Body of pancreas (tissue), 4 donors: ENCODE measurements around the gene PADI6. TPM values are rescaled to one million over a fixed set of nuclear protein-coding genes. Genes with fewer than 3 reads are reported as not detected.

ENCODE experiments used
- ATAC-seq: fragments of 150-250 bp; one replicate; pipeline ENCODE4 v1.9.1; 2016
- DNase-seq, 4 donors: peaks; one replicate each; pipeline ENCODE4 v3.0.0-alpha.2; 2019
- H3K27ac ChIP-seq, 4 donors: fragments of 200-600 bp; sonication (generic); 1 replicate in 3 of 4; 2 replicates in 1 of 4; pipeline versions ENCODE4 v1.5.1 to v1.6.1; 2016 to 2019; ENCODE audit warnings: mild to moderate bottlenecking in 1 of 4, mixed read lengths in 1 of 4, moderate library complexity in 1 of 4
- H3K27me3 ChIP-seq, 2 donors: fragments of 200-600 bp; sonication (generic); one replicate each; pipeline ENCODE4 v1.6.0; 2016; ENCODE audit warnings: mild to moderate bottlenecking in 1 of 2
- H3K36me3 ChIP-seq, 2 donors: fragments of 200-600 bp; sonication (generic); replicated peaks in 1 of 2; 2 replicates each; pipeline ENCODE4 v1.5.1; 2016; ENCODE audit warnings: low read depth in 2 of 2; ENCODE audit not compliant: insufficient read depth in 1 of 2
- H3K4me1 ChIP-seq: fragments of 200-600 bp; sonication (generic); one replicate; pipeline ENCODE4 v1.6.0; 2016
- H3K4me3 ChIP-seq, 2 donors: fragments of 200-600 bp; sonication (generic); 1 replicate in 1 of 2; 2 replicates in 1 of 2; pipeline ENCODE4 v1.5.1; 2016 to 2019
- H3K9me3 ChIP-seq, 3 donors: fragments of 200-600 bp; sonication (generic); 1 replicate in 2 of 3; 2 replicates in 1 of 3; pipeline ENCODE4 v1.5.1; 2016
- CTCF ChIP-seq, 7 experiments: fragments of 450-650 bp in 4 of 7; fragments of 200-600 bp in 3 of 7; sonication (generic) in 3 of 7; IDR thresholded peaks; one replicate each; pipeline ENCODE4 v1.5.1; 2016 to 2019; ENCODE audit warnings: antibody characterized with exemption in 7 of 7
- POLR2A ChIP-seq, 3 donors: fragments of 450-650 bp; IDR thresholded peaks; one replicate each; pipeline ENCODE4 v1.6.1; 2016; ENCODE audit warnings: antibody characterized with exemption in 3 of 3, mild to moderate bottlenecking in 2 of 3
- WGBS, 2 donors: methylation state at CpG; one replicate each; pipeline ENCODE4 v1.1.5; 2017; 5-methylcytosine and 5-hydroxymethylcytosine counted together
- intact Hi-C: fragments of 100-400 bp; cut with DNase I; formaldehyde crosslinking; loops from one replicate; pipeline ENCODE4 v1.15.1; 2023
- total RNA-seq, 2 donors: library from RNA; depleted of rRNA; stranded (reverse); fragments of >200 nt; gene quantifications; one replicate each; pipeline ENCODE4 v1.1.0, GENCODE V29; 2016

PADI6 gene
- total RNA-seq, 2 donors from 2014 or later: not detected

- no peak for DNase-seq
- ATAC-seq: no peak
- intact Hi-C loops: no loop called here
- H3K36me3 ChIP-seq: no peaks in the 10 kb centered on the region
- no peak for TF ChIP-seq CTCF (IDR thresholded peaks at IDR 0.05)
- TF ChIP-seq POLR2A (IDR thresholded peaks at IDR 0.05): no peak
- H3K27ac ChIP-seq: no peak overlapping the region
- no peaks in the 10 kb centered on the region for H3K9me3 ChIP-seq
- WGBS, 2 donors: 80 to 83% methylated on average over 11 of the region's 11 CpGs
- no peaks in the 10 kb centered on the region for H3K4me1 ChIP-seq
- H3K4me3 ChIP-seq: no peak overlapping the region
- no peaks in the 10 kb centered on the region for H3K27me3 ChIP-seq
These were observed 28.8 kb downstream of the PADI6 start for GRCh38 chr1:17400725-17401341.

- H3K36me3 ChIP-seq: no peaks in the 10 kb centered on the region
- intact Hi-C loops: no loop called here
- H3K4me3 ChIP-seq: no peak overlapping the region
- DNase-seq: no peak
- no peak for ATAC-seq
- no peak for TF ChIP-seq CTCF (IDR thresholded peaks at IDR 0.05)
- no peak for TF ChIP-seq POLR2A (IDR thresholded peaks at IDR 0.05)
- no peaks in the 10 kb centered on the region for H3K9me3 ChIP-seq
- H3K4me1 ChIP-seq: no peaks in the 10 kb centered on the region
- no peaks in the 10 kb centered on the region for H3K27me3 ChIP-seq
- WGBS, 2 donors: 61 to 62% methylated on average over 4 of the region's 4 CpGs
- no peak overlapping the region for H3K27ac ChIP-seq
These were observed 29.8 kb downstream of the PADI6 start for GRCh38 chr1:17401841-17402240.

GRCh38 chr1:17403081-17403480 is 31.1 kb downstream of the PADI6 start:
- no peak for TF ChIP-seq CTCF (IDR thresholded peaks at IDR 0.05)
- TF ChIP-seq POLR2A (IDR thresholded peaks at IDR 0.05): no peak
- Histone ChIP-seq H3K27me3 (no peaks in the 10 kb centered on the region), H3K4me3 (no peak overlapping the region), H3K27ac (no peak overlapping the region), H3K4me1 (no peaks in the 10 kb centered on the region), H3K9me3 (no peaks in the 10 kb centered on the region), H3K36me3 (peaks cover 0 to 2% of the 10 kb centered on the region in 2 donors)
- 41 to 43% methylated on average over 3 of the region's 3 CpGs for WGBS, 2 donors
- DNase-seq (no peak), ATAC-seq (no peak)
- intact Hi-C loops: no loop called here

GRCh38 chr1:17404034-17404684 is 32.2 kb downstream of the PADI6 start:
- H3K27ac ChIP-seq: no peak overlapping the region
- DNase-seq (no peak), ATAC-seq (no peak)
- no peaks in the 10 kb centered on the region for H3K9me3 ChIP-seq
- intact Hi-C loops: no loop called here
- H3K4me3 ChIP-seq: no peak overlapping the region
- no peaks in the 10 kb centered on the region for H3K27me3 ChIP-seq
- H3K36me3 ChIP-seq: peaks cover 0 to 4% of the 10 kb centered on the region in 2 donors
- H3K4me1 ChIP-seq: no peaks in the 10 kb centered on the region
- 60 to 61% methylated on average over 14 to 15 of the region's 15 CpGs for WGBS, 2 donors
- TF ChIP-seq CTCF (IDR thresholded peaks at IDR 0.05): no peak
- no peak for TF ChIP-seq POLR2A (IDR thresholded peaks at IDR 0.05)

GRCh38 chr1:17404820-17405219 is 32.8 kb downstream of the PADI6 start:
- Histone ChIP-seq H3K4me3 (no peak overlapping the region), H3K36me3 (peaks cover 0 to 4% of the 10 kb centered on the region in 2 donors), H3K9me3 (no peaks in the 10 kb centered on the region), H3K27me3 (no peaks in the 10 kb centered on the region), H3K4me1 (no peaks in the 10 kb centered on the region), H3K27ac (no peak overlapping the region)
- no peak for TF ChIP-seq POLR2A (IDR thresholded peaks at IDR 0.05)
- no peak for TF ChIP-seq CTCF (IDR thresholded peaks at IDR 0.05)
- intact Hi-C loops: no loop called here
- 35 to 60% methylated on average over 4 to 6 of the region's 6 CpGs for WGBS, 2 donors
- DNase-seq: no peak
- ATAC-seq: no peak
